B cell (primary cell): ENCODE data around the gene LUC7L.

Experiments
- EZH2 ChIP-seq: IDR thresholded peaks from 2 replicates; pipeline ENCODE4 v1.6.1; 2012; ENCODE audit warnings: borderline replicate concordance, low read depth, mild to moderate bottlenecking, moderate library complexity, low read length; ENCODE audit not compliant: insufficient read depth, poor library complexity, severe bottlenecking
- TF ChIP-seq, protein P1 (sequence below): fragments of 200-600 bp; IDR thresholded peaks from one replicate; pipeline ENCODE4 v1.8.0; 2022; ENCODE audit warnings: antibody characterized with exemption, mild to moderate bottlenecking

GRCh38 chr16:180681-181564 lies 48.3 kb downstream of the LUC7L start:
- TF ChIP-seq, protein P1, sequence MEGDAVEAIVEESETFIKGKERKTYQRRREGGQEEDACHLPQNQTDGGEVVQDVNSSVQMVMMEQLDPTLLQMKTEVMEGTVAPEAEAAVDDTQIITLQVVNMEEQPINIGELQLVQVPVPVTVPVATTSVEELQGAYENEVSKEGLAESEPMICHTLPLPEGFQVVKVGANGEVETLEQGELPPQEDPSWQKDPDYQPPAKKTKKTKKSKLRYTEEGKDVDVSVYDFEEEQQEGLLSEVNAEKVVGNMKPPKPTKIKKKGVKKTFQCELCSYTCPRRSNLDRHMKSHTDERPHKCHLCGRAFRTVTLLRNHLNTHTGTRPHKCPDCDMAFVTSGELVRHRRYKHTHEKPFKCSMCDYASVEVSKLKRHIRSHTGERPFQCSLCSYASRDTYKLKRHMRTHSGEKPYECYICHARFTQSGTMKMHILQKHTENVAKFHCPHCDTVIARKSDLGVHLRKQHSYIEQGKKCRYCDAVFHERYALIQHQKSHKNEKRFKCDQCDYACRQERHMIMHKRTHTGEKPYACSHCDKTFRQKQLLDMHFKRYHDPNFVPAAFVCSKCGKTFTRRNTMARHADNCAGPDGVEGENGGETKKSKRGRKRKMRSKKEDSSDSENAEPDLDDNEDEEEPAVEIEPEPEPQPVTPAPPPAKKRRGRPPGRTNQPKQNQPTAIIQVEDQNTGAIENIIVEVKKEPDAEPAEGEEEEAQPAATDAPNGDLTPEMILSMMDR = no peak
- no peak for TF ChIP-seq EZH2
